A549 (cell line): ENCODE measurements around the gene CNTN2.

Source experiments
- POLR2A ChIP-seq: IDR thresholded peaks from 2 replicates; pipeline ENCODE4 v1.6.1; 2012; ENCODE audit warnings: mild to moderate bottlenecking, low read length
- RAD21 ChIP-seq, 2 experiments: fragments of >200 bp in 1 of 2; sonication (Bioruptor Twin) in 1 of 2; formaldehyde crosslinking in 1 of 2; IDR thresholded peaks in 1 of 2; conservative IDR thresholded peaks in 1 of 2; 2 replicates in 1 of 2; 3 replicates in 1 of 2; pipeline ENCODE4 v1.6.1; 2012 to 2018; ENCODE audit warnings: inconsistent platforms in 1 of 2
- REST ChIP-seq: fragments of 200-600 bp; sonication (generic); IDR thresholded peaks from 2 replicates; pipeline ENCODE4 v1.6.1; 2016; ENCODE audit warnings: antibody characterized with exemption, mild to moderate bottlenecking, moderate library complexity

GRCh38 chr1:205072881-205073280 is 29.9 kb downstream of the CNTN2 start:
- no peak for TF ChIP-seq POLR2A
- TF ChIP-seq RAD21 (conservative IDR thresholded peaks at IDR 0.05 in 1 of 2, IDR thresholded peaks at IDR 0.05 in 1 of 2), result no peak
- TF ChIP-seq REST, result no peak
